Measurements from ENCODE around the gene C3orf20.

The C3orf20 gene

DNA sequence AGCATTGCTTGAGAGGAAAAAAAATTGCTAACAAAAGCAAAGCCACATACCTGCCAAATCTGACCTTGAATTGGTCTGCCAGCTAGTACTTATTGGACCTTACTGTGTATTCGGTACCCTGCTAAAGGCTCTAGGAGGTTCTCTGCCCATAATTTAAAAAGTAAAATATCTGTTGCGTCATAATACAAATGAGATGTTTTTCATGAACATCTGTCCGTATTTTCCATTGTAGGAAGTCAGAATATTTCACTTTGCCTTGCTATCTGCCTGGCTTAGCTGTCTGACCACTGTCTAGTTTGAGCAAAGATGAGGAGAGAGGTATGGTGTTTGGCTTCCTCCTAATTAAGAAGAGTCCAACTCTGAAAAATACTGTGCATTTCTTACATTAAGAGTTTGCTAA, 10.8 kb upstream of the C3orf20 start:
- no peaks in the 10 kb centered on the region for H3K27me3 Mint-ChIP-seq (ENCODE audit: low read depth)
- no peaks in the 10 kb centered on the region for H3K4me1 Mint-ChIP-seq (ENCODE audit: low read depth)
- no peak overlapping the region for H3K27ac Mint-ChIP-seq

DNA sequence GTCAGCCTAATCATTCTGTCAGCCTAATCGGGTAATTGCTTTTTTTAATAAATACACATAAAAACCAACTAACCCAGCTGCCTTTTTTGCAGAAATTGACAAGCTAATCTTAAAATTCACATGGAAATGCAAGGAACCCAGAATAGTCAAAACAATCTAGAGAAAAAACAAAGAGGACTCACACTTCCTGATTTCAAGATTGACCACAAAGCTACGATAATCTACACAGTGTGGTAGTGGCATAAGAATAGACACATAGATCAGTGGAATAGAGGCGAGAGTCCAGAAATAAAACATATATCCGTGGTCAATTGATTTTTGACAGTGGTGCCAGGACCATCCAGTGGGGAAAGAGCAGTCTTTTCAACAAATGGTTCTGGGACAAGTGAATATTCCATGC, 2.4 kb upstream of the C3orf20 start:
- H3K27ac Mint-ChIP-seq = no peak overlapping the region
- H3K4me1 Mint-ChIP-seq (ENCODE audit: low read depth) = no peaks in the 10 kb centered on the region
- no peak overlapping the region for H3K4me3 Mint-ChIP-seq
- H3K9me3 Mint-ChIP-seq = no peaks in the 10 kb centered on the region
- peaks cover 35% of the 10 kb centered on the region for H3K36me3 Mint-ChIP-seq (ENCODE audit: low read depth)
- H3K27me3 Mint-ChIP-seq (ENCODE audit: low read depth) = no peaks in the 10 kb centered on the region

More for the DNA sequence above, 10.8 kb upstream of the C3orf20 start:
- no peaks in the 10 kb centered on the region for H3K9me3 Mint-ChIP-seq
- H3K36me3 Mint-ChIP-seq (ENCODE audit: low read depth) = peaks cover 56% of the 10 kb centered on the region
- no peak overlapping the region for H3K4me3 Mint-ChIP-seq

GRCh38 chr3:14676881-14677280, 1.9 kb downstream of the C3orf20 start:
- Mint-ChIP-seq H3K4me3 (no peak overlapping the region), H3K27ac (no peak overlapping the region), H3K36me3 (ENCODE audit: low read depth) (peaks cover 11% of the 10 kb centered on the region), H3K27me3 (ENCODE audit: low read depth) (no peaks in the 10 kb centered on the region), H3K4me1 (ENCODE audit: low read depth) (no peaks in the 10 kb centered on the region), H3K9me3 (peaks cover 18% of the 10 kb centered on the region)

DNA sequence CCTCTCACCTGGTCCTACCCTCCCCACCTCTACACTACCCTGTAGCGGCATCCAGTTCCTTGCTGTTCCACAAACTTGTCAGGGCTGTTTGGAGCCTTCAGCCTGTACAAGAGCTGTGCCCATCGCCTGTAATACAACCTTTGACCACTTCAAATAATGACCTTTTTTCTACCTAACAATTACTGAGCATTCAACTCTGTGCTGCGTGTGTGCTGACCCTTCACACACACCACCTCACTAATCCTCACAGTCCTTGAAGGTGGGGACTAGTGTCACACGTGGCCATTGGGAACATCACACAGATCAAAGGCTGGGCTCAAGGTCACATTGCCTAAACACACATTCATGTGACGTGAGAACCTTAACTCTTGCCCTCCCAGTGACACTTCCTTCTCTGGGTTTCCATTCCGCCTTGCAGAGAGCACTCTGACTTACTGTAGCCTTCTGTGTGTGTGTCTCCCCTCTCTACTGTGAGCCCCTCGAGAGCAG, 3.1 kb downstream of the C3orf20 start:
- Mint-ChIP-seq H3K27me3 (ENCODE audit: low read depth) (no peaks in the 10 kb centered on the region), H3K36me3 (ENCODE audit: low read depth) (peaks cover 9% of the 10 kb centered on the region), H3K4me1 (ENCODE audit: low read depth) (no peaks in the 10 kb centered on the region), H3K9me3 (peaks cover 18% of the 10 kb centered on the region), H3K27ac (no peak overlapping the region), H3K4me3 (no peak overlapping the region)

DNA sequence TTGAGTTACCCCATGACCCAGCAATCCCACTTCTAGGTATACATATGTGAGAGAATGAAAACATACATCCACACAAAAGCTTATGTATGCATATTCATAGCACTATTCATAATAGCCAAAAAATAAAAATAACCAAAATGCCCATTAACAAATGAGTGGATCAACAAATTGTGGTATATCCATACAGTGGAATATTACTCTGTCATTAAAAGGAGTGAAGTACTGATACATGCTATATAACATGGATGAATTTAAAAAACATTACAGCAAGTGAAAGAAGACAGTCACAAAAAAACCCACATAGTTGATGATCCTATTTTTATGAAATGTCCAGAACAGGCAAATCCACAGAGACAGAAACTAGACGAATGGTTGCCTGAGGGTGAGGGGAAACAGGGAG, 5.2 kb downstream of the C3orf20 start:
- Mint-ChIP-seq H3K9me3 (peaks cover 18% of the 10 kb centered on the region), H3K27me3 (ENCODE audit: low read depth) (no peaks in the 10 kb centered on the region), H3K36me3 (ENCODE audit: low read depth) (peaks cover 8% of the 10 kb centered on the region), H3K27ac (no peak overlapping the region), H3K4me3 (no peak overlapping the region), H3K4me1 (ENCODE audit: low read depth) (no peaks in the 10 kb centered on the region)

- no peak overlapping the region for H3K27ac Mint-ChIP-seq
- no peaks in the 10 kb centered on the region for H3K27me3 Mint-ChIP-seq (ENCODE audit: low read depth)
- H3K4me1 Mint-ChIP-seq (ENCODE audit: low read depth) = no peaks in the 10 kb centered on the region
- peaks cover 8% of the 10 kb centered on the region for H3K36me3 Mint-ChIP-seq (ENCODE audit: low read depth)
- no peak overlapping the region for H3K4me3 Mint-ChIP-seq
- peaks cover 18% of the 10 kb centered on the region for H3K9me3 Mint-ChIP-seq
Observed at GRCh38 chr3:14680716-14681115, 5.8 kb downstream of the C3orf20 start.

DNA sequence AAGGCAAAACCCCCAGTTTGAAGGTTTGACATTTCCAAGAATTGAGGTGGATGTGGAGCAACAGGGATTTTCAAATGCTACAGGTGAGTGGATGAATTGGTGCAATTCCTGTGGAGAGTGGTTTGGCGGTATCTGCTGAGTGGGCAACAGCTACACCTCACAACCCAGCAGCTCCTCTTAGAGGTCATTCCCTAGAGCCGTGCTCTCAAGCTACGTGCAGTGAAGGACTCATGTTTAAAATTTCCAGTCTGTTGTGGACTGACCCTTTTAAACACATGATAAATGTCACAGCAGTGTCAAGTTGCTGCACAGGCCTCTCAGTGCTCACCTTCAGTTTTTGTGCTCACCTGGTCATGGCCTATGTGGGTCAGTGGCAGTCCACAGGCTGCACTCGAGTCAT, 9.5 kb downstream of the C3orf20 start:
- Mint-ChIP-seq H3K27me3 (ENCODE audit: low read depth) (no peaks in the 10 kb centered on the region), H3K9me3 (peaks cover 13% of the 10 kb centered on the region), H3K4me1 (ENCODE audit: low read depth) (no peaks in the 10 kb centered on the region), H3K27ac (no peak overlapping the region), H3K36me3 (ENCODE audit: low read depth) (peaks cover 3% of the 10 kb centered on the region), H3K4me3 (no peak overlapping the region)

GRCh38 chr3:14685179-14685578, 10.2 kb downstream of the C3orf20 start:
- no peaks in the 10 kb centered on the region for H3K4me1 Mint-ChIP-seq (ENCODE audit: low read depth)
- no peak overlapping the region for H3K4me3 Mint-ChIP-seq
- no peak overlapping the region for H3K27ac Mint-ChIP-seq
- H3K9me3 Mint-ChIP-seq = peaks cover 6% of the 10 kb centered on the region
- H3K36me3 Mint-ChIP-seq (ENCODE audit: low read depth) = peaks cover 3% of the 10 kb centered on the region
- no peaks in the 10 kb centered on the region for H3K27me3 Mint-ChIP-seq (ENCODE audit: low read depth)

DNA sequence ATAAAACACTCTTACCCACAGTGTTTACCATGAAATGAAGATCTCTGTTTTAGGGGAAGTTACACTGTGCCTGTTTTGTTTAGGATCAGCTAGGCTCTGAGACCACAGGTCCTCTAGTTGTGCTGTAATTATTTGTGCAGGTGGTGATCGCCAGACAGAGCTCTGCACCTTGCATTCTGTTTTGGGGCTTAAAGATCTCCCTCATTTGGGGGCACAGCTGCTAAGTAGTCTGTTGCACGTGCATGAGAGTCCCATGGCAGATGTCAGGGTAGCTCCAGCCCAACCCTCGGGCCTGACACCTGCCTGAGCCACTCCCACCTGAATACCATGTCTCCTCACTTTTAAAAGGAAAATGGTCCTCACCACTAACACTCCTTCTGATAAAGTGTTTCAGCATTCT, 12.4 kb downstream of the C3orf20 start:
- H3K9me3 Mint-ChIP-seq = no peaks in the 10 kb centered on the region
- H3K27me3 Mint-ChIP-seq (ENCODE audit: low read depth) = no peaks in the 10 kb centered on the region
- no peak overlapping the region for H3K27ac Mint-ChIP-seq
- no peaks in the 10 kb centered on the region for H3K36me3 Mint-ChIP-seq (ENCODE audit: low read depth)
- no peak overlapping the region for H3K4me3 Mint-ChIP-seq
- H3K4me1 Mint-ChIP-seq (ENCODE audit: low read depth) = no peaks in the 10 kb centered on the region

- Mint-ChIP-seq H3K9me3 (no peaks in the 10 kb centered on the region), H3K36me3 (ENCODE audit: low read depth) (no peaks in the 10 kb centered on the region), H3K4me1 (ENCODE audit: low read depth) (no peaks in the 10 kb centered on the region), H3K27ac (no peak overlapping the region), H3K4me3 (no peak overlapping the region), H3K27me3 (ENCODE audit: low read depth) (no peaks in the 10 kb centered on the region)
Observed at GRCh38 chr3:14688525-14688924, 13.6 kb downstream of the C3orf20 start.

DNA sequence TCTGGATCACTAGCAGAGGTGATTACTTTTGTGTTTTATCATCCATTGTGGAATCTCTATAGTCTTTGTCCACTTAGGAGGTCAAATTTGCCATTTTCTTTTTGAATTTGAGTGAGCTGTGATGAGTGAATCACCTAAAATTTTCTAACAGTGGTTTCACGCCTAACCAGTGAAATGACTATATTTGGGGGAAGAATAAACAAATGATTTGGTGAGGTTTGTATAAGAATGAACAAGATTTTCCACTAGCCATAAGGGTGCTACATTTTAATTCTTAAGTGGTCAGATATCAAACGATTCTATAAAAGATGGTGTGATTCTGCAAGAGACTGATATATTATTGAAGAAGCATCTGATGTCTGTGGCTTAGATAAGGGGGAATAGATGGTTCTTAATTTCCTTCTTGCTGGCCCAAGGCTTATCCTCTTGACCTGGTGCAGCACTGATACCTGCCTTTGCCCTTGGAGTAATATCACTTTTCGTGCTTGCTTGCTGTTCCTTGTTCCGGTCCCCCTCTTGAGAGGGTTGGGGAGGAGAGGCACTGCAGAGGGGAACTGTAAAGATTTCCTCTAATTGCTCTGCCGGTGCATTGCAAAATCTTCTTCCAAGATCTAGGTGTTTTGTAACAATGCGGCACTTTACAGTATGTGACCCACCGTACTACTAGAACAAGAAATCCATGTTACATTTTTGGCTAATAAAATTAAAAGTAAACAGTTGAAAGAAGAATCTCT, 14.5 kb downstream of the C3orf20 start:
- no peaks in the 10 kb centered on the region for H3K27me3 Mint-ChIP-seq (ENCODE audit: low read depth)
- no peak overlapping the region for H3K27ac Mint-ChIP-seq
- no peaks in the 10 kb centered on the region for H3K4me1 Mint-ChIP-seq (ENCODE audit: low read depth)
- H3K36me3 Mint-ChIP-seq (ENCODE audit: low read depth) = no peaks in the 10 kb centered on the region
- no peaks in the 10 kb centered on the region for H3K9me3 Mint-ChIP-seq
- no peak overlapping the region for H3K4me3 Mint-ChIP-seq

- Mint-ChIP-seq H3K4me3 (no peak overlapping the region), H3K27me3 (ENCODE audit: low read depth) (no peaks in the 10 kb centered on the region), H3K36me3 (ENCODE audit: low read depth) (peaks cover 1% of the 10 kb centered on the region), H3K9me3 (no peaks in the 10 kb centered on the region), H3K4me1 (ENCODE audit: low read depth) (no peaks in the 10 kb centered on the region), H3K27ac (no peak overlapping the region)
Observed at GRCh38 chr3:14691239-14691638, 16.3 kb downstream of the C3orf20 start.

DNA sequence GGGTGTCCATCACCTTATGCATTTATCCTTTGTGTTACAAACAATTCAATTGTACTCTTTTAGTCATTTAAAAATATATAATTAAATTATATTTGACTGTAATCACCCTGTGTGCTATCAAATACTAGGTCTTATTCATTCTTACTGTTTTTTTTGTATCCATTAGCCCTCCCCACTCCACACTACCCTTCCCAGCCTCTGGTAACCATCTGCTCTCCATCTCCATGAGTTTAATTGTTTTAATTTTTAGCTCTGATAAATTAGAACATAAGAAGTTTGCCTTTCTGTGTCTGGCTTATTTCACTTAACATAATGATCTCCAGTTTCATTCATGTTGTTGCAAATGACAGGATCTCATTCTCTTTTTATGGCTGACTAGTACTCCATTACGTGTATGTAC, 16.8 kb downstream of the C3orf20 start:
- H3K27me3 Mint-ChIP-seq (ENCODE audit: low read depth) = no peaks in the 10 kb centered on the region
- no peaks in the 10 kb centered on the region for H3K4me1 Mint-ChIP-seq (ENCODE audit: low read depth)
- no peaks in the 10 kb centered on the region for H3K9me3 Mint-ChIP-seq
- H3K36me3 Mint-ChIP-seq (ENCODE audit: low read depth) = peaks cover 1% of the 10 kb centered on the region
- no peak overlapping the region for H3K4me3 Mint-ChIP-seq
- H3K27ac Mint-ChIP-seq = no peak overlapping the region

- no peaks in the 10 kb centered on the region for H3K4me1 Mint-ChIP-seq (ENCODE audit: low read depth)
- no peaks in the 10 kb centered on the region for H3K9me3 Mint-ChIP-seq
- H3K36me3 Mint-ChIP-seq (ENCODE audit: low read depth) = peaks cover 8% of the 10 kb centered on the region
- H3K27ac Mint-ChIP-seq = no peak overlapping the region
- H3K4me3 Mint-ChIP-seq = no peak overlapping the region
- no peaks in the 10 kb centered on the region for H3K27me3 Mint-ChIP-seq (ENCODE audit: low read depth)
Observed at GRCh38 chr3:14698601-14699244, 23.8 kb downstream of the C3orf20 start.

GRCh38 chr3:14699643-14700042, 24.7 kb downstream of the C3orf20 start:
- no peaks in the 10 kb centered on the region for H3K4me1 Mint-ChIP-seq (ENCODE audit: low read depth)
- H3K36me3 Mint-ChIP-seq (ENCODE audit: low read depth) = peaks cover 8% of the 10 kb centered on the region
- no peaks in the 10 kb centered on the region for H3K27me3 Mint-ChIP-seq (ENCODE audit: low read depth)
- H3K4me3 Mint-ChIP-seq = no peak overlapping the region
- H3K27ac Mint-ChIP-seq = no peak overlapping the region
- H3K9me3 Mint-ChIP-seq = no peaks in the 10 kb centered on the region
